ENCODE results near the gene LRRC10B.

- TF ChIP-seq CTCF (IDR thresholded peaks at IDR 0.05) (no peak), POLR2AphosphoS5 (IDR thresholded peaks at IDR 0.05) (no peak), POLR2A (IDR thresholded peaks at IDR 0.05) (no peak), EP300 (IDR thresholded peaks at IDR 0.05) (no peak)
These were observed 36.8 kb downstream of the LRRC10B start for GRCh38 chr11:61545341-61545740.

All from sigmoid colon (tissue), 4 donors.